ENCODE measurements around the gene NOS1.

GRCh38 chr12:117189725-117190209, 171.7 kb downstream of the NOS1 start:
- TF ChIP-seq POLR2AphosphoS5 (IDR thresholded peaks at IDR 0.05; ENCODE audit: low read depth, low read length) (no peak), POLR2A (IDR thresholded peaks at IDR 0.05; ENCODE audit: low read depth, low read length) (no peak), TAF1 (IDR thresholded peaks at IDR 0.05; ENCODE audit: low read depth, low read length) (no peak), SPI1 (IDR thresholded peaks at IDR 0.05; ENCODE audit: low read depth, low read length) (peak; percentile 84), PAX5 (IDR thresholded peaks at IDR 0.05; ENCODE audit: insufficient read depth, low read length, severe bottlenecking) (no peak)
